Adipocyte (in vitro differentiated cells): ENCODE results near the gene SURF1.

Experiments used
- DNase-seq: peaks from one replicate; pipeline ENCODE4 v3.0.0-alpha.2; 2015; ENCODE audit warnings: low read depth
- H3K27me3 ChIP-seq: replicated peaks from 2 replicates; pipeline ENCODE4 v1.7.0; 2013; ENCODE audit warnings: mild to moderate bottlenecking, low read length, moderate library complexity; ENCODE audit not compliant: control insufficient read depth, insufficient read depth
- H3K36me3 ChIP-seq: 2 replicates; pipeline ENCODE4 v1.7.0; 2013; ENCODE audit warnings: low read length, mild to moderate bottlenecking, moderate library complexity; ENCODE audit not compliant: control insufficient read depth, insufficient read depth, severe bottlenecking
- H3K4me1 ChIP-seq: 2 replicates; pipeline ENCODE4 v1.7.0; 2013; ENCODE audit warnings: mild to moderate bottlenecking, low read length, moderate library complexity; ENCODE audit not compliant: control insufficient read depth, insufficient read depth
- H3K4me3 ChIP-seq: 2 replicates; pipeline ENCODE4 v1.7.0; 2013; ENCODE audit warnings: mild to moderate bottlenecking, low read length, moderate library complexity
- H3K9ac ChIP-seq: 2 replicates; pipeline ENCODE4 v1.7.0; 2013; ENCODE audit warnings: mild to moderate bottlenecking, low read length, moderate library complexity
- H3K9me3 ChIP-seq: 2 replicates; pipeline ENCODE4 v1.7.0; 2013; ENCODE audit warnings: mild to moderate bottlenecking, low read length, moderate library complexity; ENCODE audit not compliant: control insufficient read depth

Gene SURF1

GRCh38 chr9:133307301-133307700 lies 49.0 kb downstream of the SURF1 start:
- DNase-seq = no peak
- Histone ChIP-seq H3K9ac (no peak overlapping the region), H3K27me3 (peaks cover 30% of the 10 kb centered on the region), H3K36me3 (no peaks in the 10 kb centered on the region), H3K4me1 (no peaks in the 10 kb centered on the region), H3K4me3 (no peak overlapping the region), H3K9me3 (peaks cover 11% of the 10 kb centered on the region)

- peaks cover 38% of the 10 kb centered on the region for H3K27me3 ChIP-seq
- no peaks in the 10 kb centered on the region for H3K4me1 ChIP-seq
- peaks cover 14% of the 10 kb centered on the region for H3K9me3 ChIP-seq
- no peak for DNase-seq
- no peak overlapping the region for H3K9ac ChIP-seq
- H3K36me3 ChIP-seq = no peaks in the 10 kb centered on the region
- H3K4me3 ChIP-seq = no peak overlapping the region
Observed at GRCh38 chr9:133306242-133307204, 49.8 kb downstream of the SURF1 start.

- Histone ChIP-seq H3K36me3 (no peaks in the 10 kb centered on the region), H3K9ac (no peak overlapping the region), H3K27me3 (peaks cover 41% of the 10 kb centered on the region), H3K9me3 (peaks cover 14% of the 10 kb centered on the region), H3K4me3 (no peak overlapping the region), H3K4me1 (no peaks in the 10 kb centered on the region)
- no peak for DNase-seq
Observed at GRCh38 chr9:133305731-133306130, 50.6 kb downstream of the SURF1 start.

- no peaks in the 10 kb centered on the region for H3K4me1 ChIP-seq
- no peak for DNase-seq
Observed at GRCh38 chr9:133304477-133305377, 51.6 kb downstream of the SURF1 start.

GRCh38 chr9:133304158-133304470 lies 52.2 kb downstream of the SURF1 start:
- peaks cover 45% of the 10 kb centered on the region for H3K27me3 ChIP-seq
- peaks cover 5% of the 10 kb centered on the region for H3K9me3 ChIP-seq
- DNase-seq = no peak
- no peak overlapping the region for H3K4me3 ChIP-seq
- H3K4me1 ChIP-seq = no peaks in the 10 kb centered on the region
- no peak overlapping the region for H3K9ac ChIP-seq
- no peaks in the 10 kb centered on the region for H3K36me3 ChIP-seq

More at GRCh38 chr9:133304477-133305377, 51.6 kb downstream of the SURF1 start:
- peaks cover 12% of the 10 kb centered on the region for H3K9me3 ChIP-seq
- H3K27me3 ChIP-seq = peaks cover 43% of the 10 kb centered on the region
- no peak overlapping the region for H3K4me3 ChIP-seq
- no peaks in the 10 kb centered on the region for H3K36me3 ChIP-seq
- no peak overlapping the region for H3K9ac ChIP-seq

- peaks cover 5% of the 10 kb centered on the region for H3K9me3 ChIP-seq
- peaks cover 45% of the 10 kb centered on the region for H3K27me3 ChIP-seq
- H3K36me3 ChIP-seq = no peaks in the 10 kb centered on the region
- no peak overlapping the region for H3K4me3 ChIP-seq
- no peak overlapping the region for H3K9ac ChIP-seq
- no peaks in the 10 kb centered on the region for H3K4me1 ChIP-seq
- DNase-seq = no peak
Observed at GRCh38 chr9:133303266-133304157, 52.8 kb downstream of the SURF1 start.
